Measurements from ENCODE around the gene IGF2BP2. TPM values are rescaled to one million over a fixed set of nuclear protein-coding genes. Genes with fewer than 3 reads are reported as not detected.

Gene IGF2BP2
- total RNA-seq, 1 donor from 2014 or later: 19.4 TPM

GRCh38 chr3:185822221-185823000 is 2.4 kb downstream of the IGF2BP2 start:
- Histone ChIP-seq H3K4me1 (peaks cover 11% of the 10 kb centered on the region), H3K27ac (peak overlapping the region; percentile 88), H3K36me3 (no peaks in the 10 kb centered on the region), H3K4me3 (peak overlapping the region; percentile 87), H3K27me3 (ENCODE audit: low read depth) (peaks cover 13% of the 10 kb centered on the region), H3K9me3 (no peaks in the 10 kb centered on the region)
- DNase-seq: no peak
- intact Hi-C loops (cut with DNase I): no loop called here
- no peak for TF ChIP-seq CTCF (IDR thresholded peaks at IDR 0.05)
- ATAC-seq: no peak

GRCh38 chr3:185820973-185821758 is 3.7 kb downstream of the IGF2BP2 start:
- Histone ChIP-seq H3K9me3 (no peaks in the 10 kb centered on the region), H3K27me3 (ENCODE audit: low read depth) (peaks cover 11% of the 10 kb centered on the region), H3K4me3 (no peak overlapping the region), H3K36me3 (no peaks in the 10 kb centered on the region), H3K27ac (no peak overlapping the region), H3K4me1 (peaks cover 4% of the 10 kb centered on the region)
- ATAC-seq: no peak
- TF ChIP-seq CTCF (IDR thresholded peaks at IDR 0.05): no peak
- intact Hi-C loops (cut with DNase I): no loop called here
- no peak for DNase-seq

- H3K9me3 ChIP-seq: no peaks in the 10 kb centered on the region
- no peaks in the 10 kb centered on the region for H3K36me3 ChIP-seq
- H3K27ac ChIP-seq: no peak overlapping the region
- H3K27me3 ChIP-seq (ENCODE audit: low read depth): peaks cover 4% of the 10 kb centered on the region
- TF ChIP-seq CTCF (IDR thresholded peaks at IDR 0.05): no peak
- no peak overlapping the region for H3K4me3 ChIP-seq
- DNase-seq (no peak), ATAC-seq (no peak)
- peaks cover 11% of the 10 kb centered on the region for H3K4me1 ChIP-seq
- intact Hi-C loops (cut with DNase I): no loop called here
These were observed 6.5 kb downstream of the IGF2BP2 start for GRCh38 chr3:185818267-185818875.

GRCh38 chr3:185815391-185816282 is 9.2 kb downstream of the IGF2BP2 start:
- Histone ChIP-seq H3K4me1 (peaks cover 13% of the 10 kb centered on the region), H3K36me3 (no peaks in the 10 kb centered on the region), H3K9me3 (no peaks in the 10 kb centered on the region), H3K27me3 (ENCODE audit: low read depth) (no peaks in the 10 kb centered on the region), H3K4me3 (no peak overlapping the region), H3K27ac (no peak overlapping the region)
- TF ChIP-seq CTCF (IDR thresholded peaks at IDR 0.05): no peak
- DNase-seq: no peak
- ATAC-seq: no peak
- intact Hi-C loops (cut with DNase I): no loop called here

GRCh38 chr3:185813691-185814215 is 11.1 kb downstream of the IGF2BP2 start:
- DNase-seq (no peak), ATAC-seq (no peak)
- intact Hi-C loops (cut with DNase I): no loop called here
- Histone ChIP-seq H3K36me3 (no peaks in the 10 kb centered on the region), H3K27ac (no peak overlapping the region), H3K9me3 (no peaks in the 10 kb centered on the region), H3K4me3 (no peak overlapping the region), H3K27me3 (ENCODE audit: low read depth) (no peaks in the 10 kb centered on the region), H3K4me1 (peaks cover 13% of the 10 kb centered on the region)
- TF ChIP-seq CTCF (IDR thresholded peaks at IDR 0.05): no peak
